ENCODE data around the gene OR2T27. TPM values are rescaled to one million over a fixed set of nuclear protein-coding genes. Genes with fewer than 3 reads are reported as not detected.

OR2T27 gene
- total and polyA plus RNA-seq, 2 experiments from 2014 or later, result not detected

- TF ChIP-seq, protein P1, sequence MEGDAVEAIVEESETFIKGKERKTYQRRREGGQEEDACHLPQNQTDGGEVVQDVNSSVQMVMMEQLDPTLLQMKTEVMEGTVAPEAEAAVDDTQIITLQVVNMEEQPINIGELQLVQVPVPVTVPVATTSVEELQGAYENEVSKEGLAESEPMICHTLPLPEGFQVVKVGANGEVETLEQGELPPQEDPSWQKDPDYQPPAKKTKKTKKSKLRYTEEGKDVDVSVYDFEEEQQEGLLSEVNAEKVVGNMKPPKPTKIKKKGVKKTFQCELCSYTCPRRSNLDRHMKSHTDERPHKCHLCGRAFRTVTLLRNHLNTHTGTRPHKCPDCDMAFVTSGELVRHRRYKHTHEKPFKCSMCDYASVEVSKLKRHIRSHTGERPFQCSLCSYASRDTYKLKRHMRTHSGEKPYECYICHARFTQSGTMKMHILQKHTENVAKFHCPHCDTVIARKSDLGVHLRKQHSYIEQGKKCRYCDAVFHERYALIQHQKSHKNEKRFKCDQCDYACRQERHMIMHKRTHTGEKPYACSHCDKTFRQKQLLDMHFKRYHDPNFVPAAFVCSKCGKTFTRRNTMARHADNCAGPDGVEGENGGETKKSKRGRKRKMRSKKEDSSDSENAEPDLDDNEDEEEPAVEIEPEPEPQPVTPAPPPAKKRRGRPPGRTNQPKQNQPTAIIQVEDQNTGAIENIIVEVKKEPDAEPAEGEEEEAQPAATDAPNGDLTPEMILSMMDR (conservative IDR thresholded peaks at IDR 0.05; ENCODE audit: low read depth in 2 of 2), result no peak
- TF ChIP-seq EZH2phosphoT487 (IDR thresholded peaks at IDR 0.05; ENCODE audit: unreplicated experiment) (no peak), EZH2 (IDR thresholded peaks at IDR 0.05; ENCODE audit: low read depth, unreplicated experiment) (no peak), ZNF331 (CRISPR knock-in tag; IDR thresholded peaks at IDR 0.05; ENCODE audit: low read depth) (no peak), CREB1 (CRISPR knock-in tag; IDR thresholded peaks at IDR 0.05; ENCODE audit: low read depth) (no peak), STAT1 (IDR thresholded peaks at IDR 0.05; ENCODE audit: unreplicated experiment) (no peak), JUNB (IDR thresholded peaks at IDR 0.05; ENCODE audit: unreplicated experiment) (no peak), NANOG (IDR thresholded peaks at IDR 0.05; ENCODE audit: borderline replicate concordance) (no peak)
Measured at GRCh38 chr1:248686815-248687214, 31.5 kb upstream of the OR2T27 start (continued).

DNA sequence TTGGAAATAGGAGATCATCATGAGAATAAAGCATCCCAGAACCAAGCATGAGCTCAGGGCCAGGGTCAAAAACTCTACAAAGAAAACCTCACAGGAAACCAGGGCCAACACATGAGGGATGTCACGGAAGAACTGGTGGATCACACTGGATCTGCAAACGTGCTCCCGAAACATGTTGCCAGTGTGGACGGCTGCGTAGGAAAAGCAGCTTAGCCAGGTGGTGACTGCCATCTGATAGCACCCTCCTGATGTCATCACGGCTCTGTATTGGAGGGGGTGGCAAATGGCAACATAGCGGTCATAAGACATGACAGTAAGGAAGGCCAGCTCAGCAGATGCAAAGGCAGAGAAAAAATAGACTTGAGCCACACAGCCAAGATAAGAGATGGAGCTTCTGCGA, 26.3 kb upstream of the OR2T27 start:
- DNase-seq (ENCODE audit: low spot score) (no peak), ATAC-seq (no peak)
- no peak overlapping the region for H3K4me3 ChIP-seq
- H4K20me1 ChIP-seq (replicated peaks; ENCODE audit: insufficient read depth), result no peaks in the 10 kb centered on the region
- H3K36me3 Mint-ChIP-seq (ENCODE audit: low read depth), result peaks cover 21% of the 10 kb centered on the region
- H3K27me3 ChIP-seq (ENCODE audit: insufficient read depth), result no peaks in the 10 kb centered on the region
- no peaks in the 10 kb centered on the region for H3K27me3 Mint-ChIP-seq (ENCODE audit: insufficient read depth, low read depth, poor library complexity)
- peaks cover 79% of the 10 kb centered on the region for H3K9me3 Mint-ChIP-seq
- no peak overlapping the region for H3K27ac Mint-ChIP-seq
- H3F3A ChIP-seq (replicated peaks; ENCODE audit: low read depth), result no peaks in the 10 kb centered on the region
- H2AFZ ChIP-seq, result no peak overlapping the region
- H3K4me1 ChIP-seq (ENCODE audit: insufficient read depth), result no peaks in the 10 kb centered on the region
- H3K4me3 Mint-ChIP-seq, result no peak overlapping the region
- H3K36me3 ChIP-seq (ENCODE audit: insufficient read depth), result peaks cover 5% of the 10 kb centered on the region; the same call in 1 of the 2 replicates
- H3K27ac ChIP-seq (ENCODE audit: low read depth), result no peak overlapping the region
- no peaks in the 10 kb centered on the region for H3K79me2 ChIP-seq (replicated peaks; ENCODE audit: insufficient read depth)
- no peaks in the 10 kb centered on the region for H3K4me1 Mint-ChIP-seq
- no peak overlapping the region for H3K4me2 ChIP-seq
- no peaks in the 10 kb centered on the region for H3K9me2 ChIP-seq (ENCODE audit: insufficient read depth)
- TF ChIP-seq EZH2phosphoT487 (IDR thresholded peaks at IDR 0.05; ENCODE audit: unreplicated experiment), result no peak
- no peak for TF ChIP-seq ETS1 (IDR thresholded peaks at IDR 0.05)
- no peak for TF ChIP-seq STAT1 (IDR thresholded peaks at IDR 0.05; ENCODE audit: unreplicated experiment)
- TF ChIP-seq NANOG (IDR thresholded peaks at IDR 0.05; ENCODE audit: borderline replicate concordance), result no peak
- TF ChIP-seq CREB1 (CRISPR knock-in tag; IDR thresholded peaks at IDR 0.05; ENCODE audit: low read depth), result no peak
- TF ChIP-seq EZH2 (IDR thresholded peaks at IDR 0.05; ENCODE audit: low read depth, unreplicated experiment), result no peak
- no peak for TF ChIP-seq REST (IDR thresholded peaks at IDR 0.05; ENCODE audit: unreplicated experiment)
- TF ChIP-seq ZNF114 (CRISPR knock-in tag; IDR thresholded peaks at IDR 0.05), result no peak
- TF ChIP-seq ZNF331 (CRISPR knock-in tag; IDR thresholded peaks at IDR 0.05; ENCODE audit: low read depth), result no peak
- no peak for TF ChIP-seq ZNF462 (CRISPR knock-in tag; IDR thresholded peaks at IDR 0.05)
- TF ChIP-seq POLR2AphosphoS5 (IDR thresholded peaks at IDR 0.05; ENCODE audit: low read depth), result no peak
